Measurements from ENCODE around the gene TM4SF1. TPM values are rescaled to one million over a fixed set of nuclear protein-coding genes. Genes with fewer than 3 reads are reported as not detected.
A peak's percentile ranks its signal among the peaks of the same experiment; 100 is the strongest.
"Not testable (repeated sequence)": the region's sequence is repeated elsewhere in the genome, so short reads cannot be mapped to it uniquely, and the experiment has no call there.

Gene TM4SF1
- total RNA-seq, 1 experiment from 2014 or later: 348 TPM

DNA sequence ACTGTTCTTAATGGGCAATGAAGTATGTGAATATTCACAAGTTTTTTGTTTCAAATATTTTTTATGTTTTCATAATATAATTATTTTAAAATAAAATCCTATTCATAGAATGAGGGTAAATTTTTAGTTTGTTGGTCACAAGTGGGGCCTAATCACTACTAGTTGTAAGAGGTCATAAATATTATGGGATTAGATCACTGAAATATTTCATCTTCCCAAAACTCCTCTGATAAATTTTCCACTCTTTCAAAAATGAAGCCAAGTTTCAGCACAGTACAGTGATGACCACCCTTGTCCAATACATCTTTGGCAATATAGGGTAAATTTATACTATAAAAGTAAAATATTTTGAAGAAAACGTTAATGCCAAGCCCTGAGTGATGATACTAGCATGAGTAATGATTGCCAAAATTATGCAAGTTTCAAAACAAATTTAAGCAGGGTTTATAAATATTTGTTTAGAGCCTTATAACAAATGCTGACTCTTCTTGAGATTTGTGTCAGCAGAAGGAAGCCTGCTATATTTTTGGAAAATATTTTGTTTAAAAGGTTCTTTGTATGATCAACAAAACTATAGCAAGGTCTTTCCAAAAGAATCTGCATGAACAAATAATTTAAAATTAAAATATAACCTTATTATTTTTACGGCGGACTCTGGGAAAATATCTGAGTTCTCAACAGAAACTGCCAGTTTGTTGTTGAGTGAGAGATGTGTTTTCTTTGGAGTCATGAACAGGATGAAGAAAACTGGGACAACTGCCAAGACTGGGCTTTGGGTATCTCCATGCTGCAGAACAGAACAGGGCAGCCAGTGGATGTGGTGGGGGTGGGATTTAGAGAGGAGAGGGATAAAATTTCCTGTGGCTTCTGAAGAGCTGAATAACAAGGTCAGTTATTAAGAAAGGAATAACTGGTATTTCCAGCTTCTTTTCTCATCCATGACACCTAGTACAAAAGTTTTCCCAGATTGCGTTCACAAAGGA lies 17.9 kb upstream of the TM4SF1 start:
- peak; percentile 53 for DNase-seq (ENCODE audit: low spot score)

DNA sequence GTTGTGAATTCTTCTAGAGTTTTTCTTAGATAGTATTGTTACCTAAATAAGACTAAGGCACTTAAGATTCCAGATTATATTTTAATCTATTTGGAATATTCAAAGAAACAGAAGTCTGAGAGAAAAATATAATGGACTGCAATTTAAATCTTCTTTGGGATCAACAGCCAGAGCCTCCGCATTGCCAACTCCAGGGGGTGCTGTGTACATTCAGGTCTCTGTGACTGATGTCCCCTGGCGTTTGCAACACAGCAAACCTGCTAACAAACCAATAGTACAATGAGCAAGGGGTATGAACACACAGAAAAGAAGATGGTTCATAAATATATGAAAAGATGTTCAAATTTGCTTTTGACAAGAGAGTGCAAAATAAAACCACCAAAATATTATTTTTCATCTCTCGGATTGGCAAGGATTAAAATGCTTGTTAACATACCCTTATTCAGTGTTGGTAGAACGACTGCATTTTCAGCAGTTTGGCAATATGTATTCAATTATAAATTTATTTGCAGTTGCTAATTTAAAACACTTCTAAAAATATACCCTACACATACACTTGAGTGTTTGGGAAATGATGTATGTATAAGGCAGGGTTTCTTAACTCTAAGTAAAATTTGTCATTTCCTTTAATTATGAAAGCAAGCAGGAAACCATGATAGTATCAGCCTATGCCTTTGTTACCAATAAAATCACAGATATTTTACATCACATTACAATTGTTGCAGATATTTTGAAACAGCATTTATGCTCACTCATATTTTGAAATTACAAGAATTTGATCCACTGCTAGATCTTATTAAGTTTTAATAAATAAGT lies 16.1 kb upstream of the TM4SF1 start:
- DNase-seq (ENCODE audit: low spot score): peak; percentile 96

DNA sequence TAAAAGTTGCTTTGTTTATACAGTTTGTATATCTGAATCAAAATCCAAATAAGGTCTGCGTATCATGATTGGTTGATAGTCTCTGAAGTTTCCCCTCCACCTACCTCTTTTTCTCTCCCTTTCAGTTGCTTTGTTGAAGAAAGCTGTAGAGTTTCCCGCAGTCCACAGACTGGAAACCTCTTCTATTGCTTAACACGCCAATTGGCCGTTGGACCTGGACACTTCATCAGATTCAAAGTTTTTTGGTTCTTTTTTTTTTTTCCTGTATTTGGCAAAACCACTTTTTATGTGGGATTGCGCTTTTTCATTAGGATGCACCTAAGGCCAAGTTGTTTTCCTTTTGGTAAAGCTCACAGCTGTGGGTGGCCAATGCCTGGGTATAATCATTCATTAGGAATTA lies 14.5 kb upstream of the TM4SF1 start:
- DNase-seq (ENCODE audit: low spot score): no peak

DNA sequence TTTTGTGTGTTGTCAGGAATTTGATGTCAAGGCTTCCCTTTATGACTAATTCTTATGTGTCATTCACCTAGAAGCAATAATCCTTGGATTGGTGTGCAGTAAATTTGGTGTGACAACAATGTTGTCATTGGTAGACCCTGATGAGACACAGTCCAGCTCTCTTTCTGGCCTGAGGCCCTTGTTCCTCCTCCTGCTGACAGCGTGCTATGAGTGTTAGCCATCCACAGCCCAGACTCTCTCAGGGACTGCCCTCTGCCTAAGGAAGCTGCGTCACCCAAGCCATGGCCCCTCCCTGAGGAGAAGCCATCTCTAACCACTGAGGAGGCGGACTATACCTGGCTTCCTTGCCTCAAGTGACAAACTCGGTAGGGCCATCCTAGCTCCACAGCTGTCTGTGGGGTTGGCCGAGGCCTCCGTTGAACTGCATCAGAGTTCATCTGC lies 13.3 kb upstream of the TM4SF1 start:
- DNase-seq (ENCODE audit: low spot score): peak; percentile 48

DNA sequence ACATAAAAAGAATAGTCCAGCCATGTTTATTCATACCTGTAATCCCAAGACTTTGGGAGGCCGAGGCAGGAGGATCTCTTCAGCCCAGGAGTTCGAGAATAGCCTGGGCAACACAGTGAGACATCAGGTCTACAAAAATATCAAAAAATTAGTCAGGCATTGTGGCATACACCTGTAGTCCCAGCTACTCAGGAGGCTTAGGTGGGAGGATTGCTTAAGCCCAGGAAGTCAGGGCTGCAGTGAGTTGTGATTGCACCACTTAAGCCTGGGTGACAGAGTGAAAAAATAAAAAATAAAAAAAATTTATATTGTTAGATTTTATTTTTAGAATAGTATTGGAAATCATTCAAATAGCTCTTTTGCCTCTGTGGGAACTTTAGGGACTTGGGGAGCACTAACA lies 12.8 kb upstream of the TM4SF1 start:
- no peak for DNase-seq (ENCODE audit: low spot score)

DNA sequence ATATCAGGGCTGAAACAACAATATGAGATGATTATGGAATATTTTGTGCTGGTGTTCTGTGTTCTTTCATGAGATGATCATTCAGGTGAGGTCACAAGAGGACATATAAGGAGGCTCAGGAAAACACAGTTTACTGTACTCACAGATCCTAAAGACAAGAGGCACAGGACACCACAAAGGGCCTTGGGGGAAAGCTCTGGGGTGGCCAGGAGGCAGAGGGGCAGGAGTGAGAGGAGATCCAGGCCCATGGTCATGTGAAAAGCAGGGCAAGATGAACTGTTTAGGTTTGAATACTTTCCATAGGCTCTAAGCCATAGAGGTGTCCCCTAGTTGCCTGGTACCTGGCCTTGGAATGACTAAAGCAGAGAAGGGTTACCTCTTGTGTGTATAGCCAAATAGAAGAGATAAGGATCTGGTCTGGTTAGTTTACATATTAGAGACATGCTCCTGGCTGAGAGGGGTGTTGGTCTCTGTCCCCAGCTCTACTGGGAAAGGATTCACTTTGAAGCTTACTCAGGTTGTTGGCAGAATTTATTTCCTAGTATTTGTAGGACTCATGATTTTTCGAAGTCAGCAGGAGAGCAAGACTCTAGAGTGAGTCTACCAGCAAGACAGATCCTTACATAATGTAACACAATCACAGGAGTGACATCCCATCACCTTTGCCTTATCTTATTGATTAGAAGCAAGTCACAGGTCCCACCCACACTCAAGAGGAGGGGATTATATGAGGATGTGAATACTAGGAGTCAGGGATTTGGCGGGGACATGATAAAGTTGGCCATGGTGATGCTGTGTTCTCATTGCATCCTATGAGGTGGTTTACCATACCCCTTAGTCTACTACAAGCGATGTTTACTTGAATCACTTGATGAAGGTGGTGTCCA lies 11.3 kb upstream of the TM4SF1 start:
- DNase-seq (ENCODE audit: low spot score): peak; percentile 87

DNA sequence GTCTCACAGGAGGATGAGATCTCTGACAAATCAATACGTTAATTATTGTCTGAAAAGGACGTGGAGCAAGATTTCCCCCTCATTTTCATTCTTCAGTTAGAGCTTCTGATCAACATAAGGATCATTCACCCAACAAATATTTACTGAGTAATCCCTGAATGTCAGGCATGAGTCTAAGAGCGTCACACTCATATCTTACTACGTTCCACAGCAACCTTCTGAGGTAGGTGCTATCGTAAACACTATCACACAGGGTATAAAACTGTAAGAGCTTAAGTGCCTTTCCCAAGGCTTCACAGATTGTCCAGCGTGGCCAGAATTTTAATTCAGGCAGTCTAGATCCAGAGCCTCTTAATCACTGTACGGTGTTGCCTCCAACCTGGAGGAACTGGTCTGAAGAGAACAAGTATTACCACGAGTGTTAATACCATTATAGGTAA lies 10.6 kb upstream of the TM4SF1 start:
- DNase-seq (ENCODE audit: low spot score): peak; percentile 79

DNA sequence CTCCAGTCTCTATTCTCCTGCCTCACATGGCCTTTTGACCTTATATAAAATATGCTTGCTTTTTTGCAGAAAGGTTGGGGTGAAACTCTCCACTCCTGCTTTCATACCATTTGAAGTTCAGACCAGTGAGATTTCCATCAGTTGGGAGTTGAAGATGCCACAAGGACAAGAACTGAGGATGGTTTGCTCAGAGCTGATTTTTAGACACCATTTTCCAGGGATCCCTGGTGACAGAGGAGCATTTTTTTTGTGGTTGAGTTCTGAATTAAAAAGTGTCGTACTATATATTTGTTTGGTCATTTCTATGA lies 8.8 kb upstream of the TM4SF1 start:
- DNase-seq (ENCODE audit: low spot score): no peak

DNA sequence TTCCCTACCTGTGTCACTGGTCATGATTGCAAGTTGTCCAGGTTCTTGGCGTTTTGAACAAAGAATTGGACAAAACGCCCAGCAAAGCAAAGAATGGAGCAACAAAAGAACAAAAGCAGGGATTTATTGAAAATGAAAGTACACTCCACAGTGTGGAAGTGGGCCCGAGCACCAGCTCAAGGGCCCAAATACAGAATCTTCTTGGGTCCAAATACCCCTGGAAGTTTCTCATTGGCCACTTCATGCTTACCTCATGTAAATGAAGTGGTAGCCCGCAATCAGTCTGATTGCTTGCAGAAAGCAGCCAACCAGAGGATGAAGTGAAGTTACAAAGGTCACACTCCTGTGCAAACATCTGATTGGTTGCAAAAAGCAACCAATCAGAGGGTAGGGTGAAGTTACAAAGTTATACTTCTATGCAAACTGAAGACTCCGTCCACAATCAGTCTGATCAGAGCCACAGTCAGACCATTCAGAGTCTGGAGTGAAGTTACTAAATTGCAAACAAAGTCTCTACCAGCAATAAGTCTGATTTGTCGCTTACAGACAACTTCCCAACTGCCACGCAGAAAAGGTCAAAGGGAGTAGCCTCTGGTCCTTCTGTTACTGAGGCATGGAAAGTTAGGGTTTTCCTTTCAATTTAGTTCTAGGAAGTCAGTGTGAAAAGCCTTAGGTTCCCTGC lies 8.3 kb upstream of the TM4SF1 start:
- DNase-seq (ENCODE audit: low spot score): peak; percentile 88

DNA sequence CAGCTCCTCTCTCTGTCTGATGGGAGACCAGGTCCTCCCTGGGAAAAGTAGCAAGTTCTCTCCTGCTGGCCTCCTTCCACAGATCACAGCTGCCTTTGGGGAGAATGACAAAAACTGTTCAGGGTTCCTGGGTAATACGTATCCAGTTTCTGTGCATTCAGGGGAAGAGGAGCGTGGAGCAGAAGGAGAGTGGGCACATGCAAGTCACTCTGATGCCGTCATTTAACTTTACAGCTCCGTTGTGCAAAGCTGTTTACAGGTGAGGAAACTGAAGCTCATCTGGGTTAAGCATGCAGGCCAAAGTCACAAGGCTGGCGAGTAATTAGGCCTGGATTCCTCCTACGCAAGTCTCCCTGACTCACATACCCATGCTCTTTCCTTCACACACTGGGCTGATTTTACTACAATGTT lies 7.5 kb upstream of the TM4SF1 start:
- DNase-seq (ENCODE audit: low spot score): no peak

DNA sequence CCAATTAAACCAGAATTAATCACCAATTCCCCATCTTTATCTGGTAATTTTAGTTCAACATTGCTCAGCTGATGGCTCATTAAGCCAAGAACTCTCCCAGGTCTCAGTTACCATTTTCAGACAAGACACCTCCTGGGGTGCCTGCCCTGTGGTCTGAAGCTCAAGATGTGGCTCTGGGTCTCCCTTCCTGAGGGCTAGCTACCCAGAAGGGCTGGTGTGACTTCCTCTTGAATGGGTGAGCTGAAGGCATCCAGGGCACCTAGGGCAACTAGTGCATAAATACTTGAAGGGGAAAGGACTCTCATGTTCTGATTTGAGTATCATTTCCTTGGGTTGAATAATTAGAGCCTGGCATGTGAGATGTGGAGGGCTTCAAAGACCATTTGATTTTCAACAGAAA lies 6.7 kb upstream of the TM4SF1 start:
- DNase-seq (ENCODE audit: low spot score): peak; percentile 7

DNA sequence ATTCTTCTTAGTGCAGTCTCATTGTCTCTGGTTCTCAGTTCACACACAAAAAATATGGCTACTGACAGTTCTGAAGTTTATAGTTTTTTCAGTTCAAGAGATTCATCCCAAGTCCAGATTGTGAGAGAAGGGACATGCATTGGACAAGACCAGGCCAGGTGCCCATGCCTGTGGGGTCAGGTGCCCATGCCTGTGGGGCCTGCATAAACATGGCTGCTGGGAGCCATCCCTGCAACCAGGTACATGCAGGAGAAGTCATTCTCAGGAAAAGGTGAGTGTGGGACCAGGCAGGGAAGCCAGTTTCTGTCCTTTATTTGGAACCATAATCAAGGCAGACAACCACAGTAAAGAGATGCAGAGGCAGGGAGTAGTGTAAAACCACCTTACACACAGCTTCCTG lies 6.3 kb upstream of the TM4SF1 start:
- no peak for DNase-seq (ENCODE audit: low spot score)

DNA sequence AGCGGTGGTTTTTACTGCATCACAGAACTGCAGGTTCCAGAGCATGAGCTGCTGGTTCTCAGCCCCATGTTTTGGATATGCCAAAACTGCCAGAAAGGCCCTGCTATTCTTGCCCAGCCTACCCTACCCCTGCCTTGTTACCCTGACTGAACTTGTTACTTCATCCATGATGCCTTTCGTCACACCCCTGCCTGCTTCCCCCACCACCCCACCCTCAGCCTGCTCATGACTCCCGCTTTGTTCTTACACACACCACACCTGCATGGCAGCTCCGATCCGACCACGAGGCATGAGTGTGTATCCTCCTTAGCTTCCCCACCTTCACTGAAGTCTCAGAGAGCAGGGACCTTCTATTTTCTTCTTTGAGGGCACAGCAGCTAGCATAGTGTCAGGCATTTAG lies 5.1 kb upstream of the TM4SF1 start:
- no peak for DNase-seq (ENCODE audit: low spot score)

DNA sequence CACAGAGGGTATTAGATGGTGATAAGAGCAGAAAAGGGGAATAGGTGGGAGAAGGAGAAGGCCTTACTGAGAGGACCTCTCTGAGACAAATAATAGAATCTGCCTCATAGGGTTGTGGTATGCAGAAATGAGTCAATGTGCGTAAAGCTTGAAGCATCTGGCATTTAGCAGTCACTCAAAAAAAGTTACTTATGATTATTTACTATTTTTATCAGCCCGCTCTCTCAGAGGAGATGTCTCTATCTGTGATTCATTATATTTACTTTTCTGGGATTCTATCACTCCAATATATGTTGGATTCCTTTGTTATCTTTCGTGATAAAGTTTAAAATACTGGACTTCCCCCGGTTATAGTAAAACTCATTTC lies 4.6 kb upstream of the TM4SF1 start:
- DNase-seq (ENCODE audit: low spot score): peak; percentile 12

DNA sequence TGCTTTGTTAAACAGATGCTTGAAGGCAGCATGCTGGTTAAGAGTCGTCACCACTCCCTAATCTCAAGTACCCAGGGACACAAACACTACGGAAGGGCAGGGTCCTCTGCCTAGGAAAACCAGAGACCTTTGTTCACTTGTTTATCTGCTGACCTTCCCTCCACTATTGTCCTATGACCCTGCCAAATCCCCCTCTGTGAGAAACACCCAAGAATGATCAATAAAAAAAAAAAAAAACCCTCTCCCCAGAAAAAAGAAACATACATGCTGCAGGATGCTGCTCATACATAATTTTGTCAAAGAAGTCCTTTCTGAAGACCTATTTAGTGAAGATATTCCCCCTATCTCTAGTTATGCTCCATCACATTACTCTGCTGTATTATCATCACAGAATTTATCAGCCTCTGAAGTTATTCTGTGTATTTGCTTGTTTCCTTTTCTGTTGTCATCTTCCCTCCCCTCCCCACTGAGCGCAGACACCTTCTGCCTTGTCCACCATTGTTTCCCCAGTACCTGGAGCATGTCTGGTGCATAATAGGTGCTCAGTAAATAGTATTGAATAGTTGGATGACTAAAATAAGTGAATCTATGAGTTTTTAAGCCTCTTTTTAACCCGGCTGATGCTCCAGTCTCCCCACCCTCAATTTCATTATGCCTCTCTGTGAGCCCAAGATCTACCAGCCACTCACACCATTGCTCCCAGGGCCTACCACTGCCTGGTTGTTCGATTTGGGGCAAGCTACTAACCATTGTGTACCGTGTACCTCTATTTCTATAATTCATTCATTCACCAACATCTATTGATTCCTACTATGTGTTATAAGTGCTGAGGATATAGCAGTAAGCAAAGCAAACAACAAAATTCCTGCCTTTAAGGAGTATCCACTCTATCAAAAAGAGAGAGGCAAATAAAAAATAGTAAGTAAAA lies 4.0 kb upstream of the TM4SF1 start:
- DNase-seq (ENCODE audit: low spot score): no peak

DNA sequence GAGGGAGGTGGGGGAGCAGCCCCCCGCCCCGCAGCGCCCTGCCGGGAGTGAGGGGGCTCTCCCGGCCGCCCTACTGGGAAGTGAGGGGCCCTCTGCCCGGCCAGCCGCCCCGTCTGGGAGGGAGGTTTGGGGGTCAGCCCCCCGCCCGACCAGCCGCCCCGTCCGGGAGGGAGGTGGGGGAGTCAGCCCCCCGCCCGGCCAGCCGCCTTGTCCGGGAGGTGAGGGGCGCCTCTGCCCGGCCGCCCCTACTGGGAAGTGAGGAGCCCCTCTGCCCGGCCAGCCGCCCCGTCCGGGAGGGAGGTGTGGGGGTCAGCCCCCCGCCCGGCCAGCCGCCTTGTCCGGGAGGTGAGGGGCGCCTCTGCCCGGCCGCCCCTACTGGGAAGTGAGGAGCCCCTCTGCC lies 2.8 kb upstream of the TM4SF1 start:
- DNase-seq (ENCODE audit: low spot score): not testable (repeated sequence)

DNA sequence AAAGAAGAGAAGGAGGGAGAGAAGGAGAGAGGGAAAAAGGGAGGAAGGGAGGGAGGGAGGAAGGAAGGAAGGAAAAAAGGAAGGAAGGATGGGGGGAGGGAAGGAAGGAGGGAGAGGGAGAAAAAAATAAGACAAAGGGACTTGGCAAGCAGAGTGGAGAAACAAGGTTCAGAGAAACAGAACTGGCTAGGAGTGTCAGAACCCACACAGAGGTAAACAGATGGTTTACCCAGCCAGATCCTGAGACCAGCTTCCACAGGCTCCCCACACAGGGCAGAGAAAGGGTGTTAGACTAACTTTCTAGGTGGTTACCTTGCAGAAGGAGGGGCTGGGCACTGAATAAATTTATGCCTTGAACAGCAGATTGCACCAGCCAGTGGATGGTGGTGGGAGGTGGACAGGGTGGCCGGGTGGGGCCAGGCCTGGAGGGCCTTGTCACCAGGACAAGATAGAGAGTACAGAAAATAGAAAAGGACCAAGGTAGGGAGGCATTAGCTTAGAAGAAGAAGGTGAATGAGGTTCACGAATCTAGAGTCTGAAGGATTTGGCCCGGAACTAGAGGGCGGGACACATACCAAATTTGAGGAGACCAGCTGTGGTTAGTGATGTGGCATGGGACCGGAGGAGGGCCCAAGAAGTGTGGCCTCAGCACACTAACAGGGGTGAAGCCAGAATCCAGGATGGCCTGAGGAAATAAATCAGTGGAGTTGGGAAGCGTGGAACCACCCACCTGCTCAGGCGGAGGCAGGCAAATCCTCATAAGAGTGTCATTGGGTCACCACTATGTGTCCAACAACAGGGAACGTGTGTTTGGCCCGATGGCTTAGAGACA lies 1.2 kb upstream of the TM4SF1 start:
- peak; percentile 85 for DNase-seq (ENCODE audit: low spot score)

DNA sequence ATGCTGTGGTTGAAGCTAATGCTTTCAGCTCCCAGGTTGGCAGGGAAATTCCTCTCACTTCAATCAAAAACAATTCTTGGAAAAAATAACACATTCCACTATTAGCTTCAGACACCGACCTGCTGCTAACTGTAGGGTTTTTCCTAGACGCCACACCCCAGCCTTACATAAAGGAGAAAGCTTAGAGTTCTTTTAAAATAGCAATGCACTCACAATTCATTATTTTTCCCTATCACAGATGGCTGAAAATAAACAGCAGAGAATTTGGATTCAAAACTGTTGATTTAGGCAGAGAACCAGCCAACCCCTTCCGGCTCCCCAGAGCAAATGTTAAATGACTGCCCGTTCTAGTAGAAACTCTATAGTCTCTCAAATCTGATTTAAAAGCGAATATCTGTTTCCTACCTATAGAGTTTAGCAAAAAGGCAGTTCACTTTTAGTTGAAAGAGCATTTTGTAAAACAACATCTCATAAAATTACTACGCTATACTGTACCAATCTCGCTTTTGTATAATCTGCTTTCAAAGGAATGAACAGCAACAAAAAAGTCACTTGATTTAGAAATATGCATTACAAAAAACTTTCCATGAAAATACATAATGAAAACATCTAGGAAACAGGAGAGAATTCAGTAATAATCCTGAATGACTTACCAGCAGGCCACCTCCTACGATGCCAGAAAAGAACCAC lies 586 bp downstream of the TM4SF1 start:
- DNase-seq (ENCODE audit: low spot score): peak; percentile 81

All from HT-29 (cell line).